ENCODE data around the gene GRAMD2B. TPM values are rescaled to one million over a fixed set of nuclear protein-coding genes. Genes with fewer than 3 reads are reported as not detected.
A peak's percentile ranks its signal among the peaks of the same experiment; 100 is the strongest.
"Not testable (repeated sequence)": the region's sequence is repeated elsewhere in the genome, so short reads cannot be mapped to it uniquely, and the experiment has no call there.

GRAMD2B gene
- total RNA-seq, 3 donors from 2014 or later: 44.8 to 83.3 (median 55.6) TPM

GRCh38 chr5:126391386-126391785 is 31.8 kb upstream of the GRAMD2B start:
- DNase-seq: no peak
- H3K4me3 ChIP-seq: no peak overlapping the region
- no peak for TF ChIP-seq CTCF (IDR thresholded peaks at IDR 0.05)
- peaks cover 10% of the 10 kb centered on the region for H3K4me1 ChIP-seq (ENCODE audit: low read depth)
- no peaks in the 10 kb centered on the region for H3K36me3 ChIP-seq (ENCODE audit: low read depth)
- intact Hi-C loops (cut with DNase I, micrococcal nuclease): no loop called here
- no peaks in the 10 kb centered on the region for H3K9me3 ChIP-seq
- no peak for ATAC-seq

- H3K9me3 ChIP-seq: peaks cover 5% of the 10 kb centered on the region
- no peaks in the 10 kb centered on the region for H3K36me3 ChIP-seq (ENCODE audit: low read depth)
- H3K4me3 ChIP-seq: no peak overlapping the region
- DNase-seq (no peak), ATAC-seq (peak; percentile 48)
- peaks cover 10% of the 10 kb centered on the region for H3K4me1 ChIP-seq (ENCODE audit: low read depth)
- no peak for TF ChIP-seq CTCF (IDR thresholded peaks at IDR 0.05)
- intact Hi-C loops (cut with DNase I, micrococcal nuclease): no loop called here
Measured at GRCh38 chr5:126394211-126394788, 28.9 kb upstream of the GRAMD2B start.

- TF ChIP-seq CTCF (IDR thresholded peaks at IDR 0.05): no peak
- ATAC-seq (no peak), DNase-seq (no peak)
- no peak overlapping the region for H3K4me3 ChIP-seq
- H3K4me1 ChIP-seq (ENCODE audit: low read depth): peaks cover 6% of the 10 kb centered on the region
- no peaks in the 10 kb centered on the region for H3K36me3 ChIP-seq (ENCODE audit: low read depth)
- peaks cover 11% of the 10 kb centered on the region for H3K9me3 ChIP-seq
- intact Hi-C loops (cut with DNase I, micrococcal nuclease): no loop called here
Measured at GRCh38 chr5:126395198-126395597, 28.0 kb upstream of the GRAMD2B start.

GRCh38 chr5:126395605-126396004 is 27.6 kb upstream of the GRAMD2B start:
- intact Hi-C loops (cut with DNase I, micrococcal nuclease): no loop called here
- no peak for TF ChIP-seq CTCF (IDR thresholded peaks at IDR 0.05)
- H3K4me1 ChIP-seq (ENCODE audit: low read depth): peaks cover 4% of the 10 kb centered on the region
- ATAC-seq (no peak), DNase-seq (no peak)
- no peaks in the 10 kb centered on the region for H3K36me3 ChIP-seq (ENCODE audit: low read depth)
- no peak overlapping the region for H3K4me3 ChIP-seq
- peaks cover 14% of the 10 kb centered on the region for H3K9me3 ChIP-seq

- ATAC-seq; intact Hi-C loops (cut with DNase I, micrococcal nuclease); H3K36me3 ChIP-seq (ENCODE audit: low read depth); H3K4me3 ChIP-seq; DNase-seq; H3K4me1 ChIP-seq (ENCODE audit: low read depth): not testable (repeated sequence)
- H3K9me3 ChIP-seq: peaks cover 18% of the 10 kb centered on the region
Measured at GRCh38 chr5:126396721-126397120, 26.5 kb upstream of the GRAMD2B start.

- no peaks in the 10 kb centered on the region for H3K4me1 ChIP-seq (ENCODE audit: low read depth)
- no peak overlapping the region for H3K4me3 ChIP-seq
- H3K9me3 ChIP-seq: peaks cover 18% of the 10 kb centered on the region
- H3K36me3 ChIP-seq (ENCODE audit: low read depth): no peaks in the 10 kb centered on the region
- intact Hi-C loops (cut with DNase I, micrococcal nuclease): no loop called here
- no peak for DNase-seq
- no peak for TF ChIP-seq CTCF (IDR thresholded peaks at IDR 0.05)
- no peak for ATAC-seq
Measured at GRCh38 chr5:126398791-126399190, 24.4 kb upstream of the GRAMD2B start.

Measured in mucosa of descending colon (tissue), 3 donors.